GM18858 (cell line): Measurements from ENCODE around the gene CCND1.

Experiments used
- ATAC-seq: cut with Tn5 transposase; IDR thresholded peaks from one replicate; pipeline ENCODE4 v1.9.1; 2021; ENCODE audit not compliant: unreplicated experiment

CCND1 gene

DNA sequence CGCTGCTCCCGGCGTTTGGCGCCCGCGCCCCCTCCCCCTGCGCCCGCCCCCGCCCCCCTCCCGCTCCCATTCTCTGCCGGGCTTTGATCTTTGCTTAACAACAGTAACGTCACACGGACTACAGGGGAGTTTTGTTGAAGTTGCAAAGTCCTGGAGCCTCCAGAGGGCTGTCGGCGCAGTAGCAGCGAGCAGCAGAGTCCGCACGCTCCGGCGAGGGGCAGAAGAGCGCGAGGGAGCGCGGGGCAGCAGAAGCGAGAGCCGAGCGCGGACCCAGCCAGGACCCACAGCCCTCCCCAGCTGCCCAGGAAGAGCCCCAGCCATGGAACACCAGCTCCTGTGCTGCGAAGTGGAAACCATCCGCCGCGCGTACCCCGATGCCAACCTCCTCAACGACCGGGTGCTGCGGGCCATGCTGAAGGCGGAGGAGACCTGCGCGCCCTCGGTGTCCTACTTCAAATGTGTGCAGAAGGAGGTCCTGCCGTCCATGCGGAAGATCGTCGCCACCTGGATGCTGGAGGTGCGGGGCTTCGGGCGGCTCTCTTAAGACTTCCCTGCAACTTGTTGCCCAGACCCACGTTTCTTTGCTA, at the start of gene CCND1:
Gene CCND1, plus strand, starts transcription at position 162 of the 587 bp plus-strand sequence. Its CDS starts 158 bp downstream, at position 320.
- no peak for ATAC-seq

DNA sequence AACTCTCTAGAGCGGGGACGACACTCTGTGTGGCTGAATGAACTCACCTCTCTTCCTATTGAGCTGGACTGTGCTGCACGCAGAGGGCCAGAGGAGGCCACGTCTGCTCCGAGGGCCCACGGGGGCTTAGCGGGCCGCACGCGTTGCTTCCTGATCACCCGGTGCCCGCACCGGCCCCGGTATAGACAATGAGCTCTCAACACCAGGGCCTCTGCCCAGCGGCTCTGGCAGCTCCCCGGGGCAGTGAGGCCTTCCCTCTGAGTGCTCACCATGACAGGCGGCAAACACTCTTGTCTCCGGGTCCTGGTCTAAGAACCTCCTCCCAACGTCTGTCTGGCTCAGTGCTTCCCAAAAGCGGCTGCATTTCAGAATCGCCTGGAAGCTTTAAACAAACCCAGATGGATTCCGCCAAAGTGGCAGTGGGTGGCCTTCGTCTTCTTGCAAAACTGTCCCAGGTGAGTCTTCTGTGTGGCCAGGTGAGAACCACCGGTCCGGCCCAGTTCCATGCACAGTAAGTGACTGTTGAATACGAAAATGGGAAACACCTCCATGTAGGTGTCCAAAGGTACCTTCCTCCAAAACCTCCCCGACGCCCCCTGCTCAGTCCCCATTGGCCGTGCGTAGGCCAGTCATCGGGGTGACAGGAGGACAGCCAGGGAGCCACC, 47.8 kb upstream of the CCND1 start:
- no peak for ATAC-seq

DNA sequence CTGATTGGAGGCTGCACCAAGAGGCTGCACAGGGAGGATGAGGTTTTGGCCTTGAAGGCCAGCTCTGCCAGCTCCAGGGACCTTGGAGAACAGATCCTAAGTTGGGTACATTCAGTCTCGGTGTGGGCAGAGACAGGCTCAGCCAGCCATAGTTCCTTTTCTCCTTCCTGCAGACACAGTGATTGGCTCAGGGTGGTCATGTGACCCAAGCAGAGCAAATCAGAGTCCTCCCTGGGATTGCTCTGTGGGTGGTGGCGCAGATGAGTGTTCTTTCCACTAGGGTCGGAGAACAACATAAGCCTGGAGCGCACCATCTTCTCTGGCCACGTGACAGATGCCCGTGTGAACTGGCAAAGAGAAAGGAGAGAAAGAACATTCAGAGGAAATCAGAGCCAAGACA, 47.1 kb upstream of the CCND1 start:
- ATAC-seq: no peak

DNA sequence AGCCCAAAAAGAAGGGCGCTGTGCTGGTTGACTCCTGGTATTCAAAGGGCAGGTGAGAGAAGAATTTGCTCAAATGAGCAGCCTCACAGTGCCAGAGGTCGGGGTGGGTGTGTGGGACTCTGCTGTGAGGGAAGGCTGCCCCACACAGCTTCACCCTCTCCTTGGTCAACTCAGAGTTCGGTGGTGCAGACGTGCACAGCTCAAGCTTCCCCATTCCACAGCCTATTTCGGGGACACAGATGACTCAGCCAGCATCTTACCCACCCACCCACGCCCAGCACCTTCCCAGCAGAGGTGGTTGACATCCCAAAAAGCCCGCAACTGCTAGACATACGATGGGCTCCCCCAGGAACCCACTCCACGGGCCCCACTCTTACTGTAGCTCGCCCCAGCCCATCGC, 46.5 kb upstream of the CCND1 start:
- no peak for ATAC-seq

DNA sequence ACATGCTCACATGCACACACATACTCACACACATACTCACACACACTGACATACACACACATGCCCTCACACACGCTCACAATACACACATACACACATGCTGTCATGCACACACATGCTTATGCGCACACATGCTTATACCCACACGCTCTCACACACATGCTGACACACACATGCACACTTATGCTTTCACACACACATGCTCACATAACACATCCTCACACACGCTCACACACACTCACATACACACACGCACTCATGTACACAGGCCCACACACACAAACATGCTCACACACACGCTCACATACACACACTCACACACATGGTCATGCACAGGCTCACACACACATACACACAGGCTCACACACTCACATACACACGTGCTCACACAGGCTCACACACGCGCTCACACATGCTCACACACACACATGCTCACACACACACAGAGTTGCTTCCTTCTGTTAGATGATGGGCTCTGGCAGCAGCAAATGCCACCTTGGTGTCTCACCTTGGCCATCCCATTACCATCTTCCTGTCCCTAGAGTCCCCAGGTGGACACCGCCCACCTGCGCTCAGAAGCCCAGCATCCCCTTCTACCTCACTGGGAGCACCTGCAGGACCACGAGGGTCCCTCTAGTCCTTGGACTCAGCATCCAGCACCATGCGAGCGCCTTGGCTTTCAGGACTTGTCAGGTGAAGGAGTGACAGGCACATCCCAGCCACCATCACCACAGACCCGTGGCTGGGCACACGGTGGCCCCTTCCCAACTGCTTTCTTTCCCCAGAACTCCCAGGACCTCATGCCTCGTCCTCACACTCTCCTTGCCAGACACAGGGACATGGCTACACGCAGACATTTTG, 44.9 kb upstream of the CCND1 start:
- no peak for ATAC-seq

DNA sequence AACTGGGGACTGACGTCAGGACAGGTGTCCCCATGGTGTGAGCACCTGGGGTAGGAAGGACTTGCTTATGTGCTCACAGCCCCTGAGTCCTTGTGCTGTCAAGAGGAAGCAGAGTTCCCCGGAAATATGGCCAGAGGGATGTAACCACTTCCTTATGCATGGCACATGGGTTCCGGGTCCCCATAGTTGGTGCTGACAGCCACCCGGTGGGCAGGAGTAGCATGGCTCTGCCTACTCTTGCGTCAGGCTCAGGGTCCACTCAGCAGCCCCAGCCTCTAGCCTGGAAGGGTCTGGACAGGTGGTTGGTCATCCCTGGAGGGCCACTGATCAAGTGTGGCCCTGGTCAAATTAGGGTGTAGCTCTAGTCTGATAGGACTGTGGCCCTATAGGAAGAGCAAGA, 42.8 kb upstream of the CCND1 start:
- ATAC-seq: no peak

DNA sequence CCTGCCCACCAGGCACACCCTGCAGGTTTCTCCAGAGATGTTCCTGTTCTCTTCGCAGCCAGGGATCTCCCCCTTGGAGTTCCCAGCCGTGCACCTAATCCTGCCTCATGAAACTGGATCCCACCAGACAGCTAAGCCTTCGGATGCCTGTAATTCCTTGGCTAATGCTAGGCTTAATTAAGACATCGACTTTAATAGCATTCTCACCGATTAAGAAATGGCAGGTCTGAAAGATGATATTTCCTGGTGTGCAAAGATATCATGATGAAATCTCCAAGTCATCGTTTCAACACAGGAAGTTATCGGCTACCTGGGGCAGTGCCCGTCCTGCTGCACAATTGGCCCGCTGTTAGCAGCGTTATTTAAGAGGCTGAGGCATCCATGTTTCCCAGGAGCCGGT, 41.5 kb upstream of the CCND1 start:
- no peak for ATAC-seq

DNA sequence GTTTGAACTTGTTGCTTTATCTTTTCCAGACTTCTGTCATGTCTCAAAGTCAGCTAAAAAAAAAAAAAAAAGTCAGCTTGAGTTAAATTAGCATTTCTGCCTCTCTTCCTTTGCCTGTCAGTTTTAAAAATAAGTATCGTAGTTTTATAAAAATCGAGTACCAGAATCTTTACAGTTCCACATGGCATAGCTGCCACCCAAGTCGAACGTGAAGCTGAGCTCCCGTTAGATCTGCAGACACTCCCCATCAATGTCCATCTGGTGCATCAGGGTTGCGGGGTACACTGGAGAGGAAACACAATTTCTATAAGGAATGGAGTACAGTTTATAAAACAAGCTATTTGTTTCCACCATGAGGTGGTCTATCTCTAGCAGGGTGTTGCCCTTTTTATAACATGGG, 41.0 kb upstream of the CCND1 start:
- ATAC-seq: no peak

DNA sequence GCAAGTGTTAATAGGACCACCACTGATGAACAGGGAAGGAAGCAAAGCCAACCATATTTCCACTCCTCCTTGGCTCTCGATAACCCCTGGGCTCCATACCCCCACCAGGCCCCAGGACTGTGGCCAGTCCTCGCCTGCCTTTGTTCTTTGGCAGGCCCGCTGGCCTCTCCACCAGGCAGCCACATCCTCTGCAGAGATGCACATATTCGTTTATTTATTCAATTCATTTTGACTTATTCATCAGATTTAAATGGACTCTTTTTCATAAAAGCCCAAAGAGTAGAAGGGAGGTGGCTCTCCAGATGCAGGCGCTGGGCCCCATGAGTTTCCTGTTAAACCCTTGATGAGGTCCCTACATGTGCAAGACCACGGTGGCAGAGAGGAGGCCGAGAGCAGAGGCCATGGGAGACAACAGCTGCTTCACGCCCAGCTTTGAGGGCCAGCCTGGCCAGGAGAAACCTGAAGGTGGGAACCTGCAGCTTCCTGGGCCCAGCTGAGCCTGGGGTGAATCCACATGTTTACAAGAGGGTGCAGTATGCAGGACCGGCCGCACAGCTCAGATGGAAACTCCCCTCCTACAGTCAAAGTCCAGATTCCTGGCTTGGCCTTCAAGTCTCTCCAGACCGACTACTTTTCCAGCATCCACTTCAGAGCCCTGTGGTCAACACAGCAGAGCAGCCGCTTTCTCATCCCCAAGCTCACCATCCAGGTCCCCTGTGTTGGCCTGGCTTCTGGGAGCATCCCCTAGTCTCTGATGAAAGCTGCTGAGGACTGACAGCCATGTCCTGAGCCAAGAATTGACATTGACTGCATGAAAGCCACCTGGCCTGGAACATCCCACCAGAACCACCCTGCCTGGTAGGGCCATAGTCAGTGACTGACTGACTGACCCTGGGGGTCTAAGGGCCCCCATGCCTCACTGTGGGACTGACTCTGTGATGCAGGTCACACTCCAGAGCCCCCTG, 39.7 kb upstream of the CCND1 start:
- ATAC-seq: no peak

DNA sequence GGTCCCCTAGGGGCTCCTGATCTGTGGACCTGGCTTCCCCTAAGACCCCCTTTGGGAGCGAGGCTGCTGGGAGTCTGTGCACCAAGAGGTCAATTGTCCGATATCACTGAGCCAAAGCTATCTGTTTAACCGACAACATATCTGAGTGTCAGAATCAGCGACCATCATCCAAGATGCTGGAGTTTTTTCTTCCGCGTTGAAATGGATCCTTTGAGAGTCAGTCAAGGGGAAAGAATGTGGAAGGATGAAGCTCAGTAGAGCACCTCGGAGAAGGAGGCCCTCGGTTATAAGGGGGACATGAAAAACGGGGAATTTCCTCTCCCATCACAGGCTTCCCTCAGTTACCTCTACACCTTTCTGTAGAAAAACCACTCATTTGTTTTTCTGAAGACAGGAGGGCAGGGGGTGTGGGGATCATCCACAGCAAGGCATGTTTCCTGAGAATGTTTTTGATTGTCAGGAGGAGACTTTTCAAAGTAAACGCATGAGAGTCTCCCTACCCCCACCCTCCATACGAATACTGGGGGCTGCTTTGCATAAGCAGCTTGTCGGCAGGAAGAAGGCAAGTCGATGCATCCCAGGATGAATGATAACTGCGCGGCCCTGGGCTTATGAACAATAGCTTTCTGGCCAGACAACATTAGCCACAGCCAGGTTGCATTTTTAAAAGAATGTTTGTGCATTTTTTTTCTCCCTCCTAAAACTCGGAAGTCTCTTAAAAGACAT, 37.7 kb upstream of the CCND1 start:
- ATAC-seq: no peak

DNA sequence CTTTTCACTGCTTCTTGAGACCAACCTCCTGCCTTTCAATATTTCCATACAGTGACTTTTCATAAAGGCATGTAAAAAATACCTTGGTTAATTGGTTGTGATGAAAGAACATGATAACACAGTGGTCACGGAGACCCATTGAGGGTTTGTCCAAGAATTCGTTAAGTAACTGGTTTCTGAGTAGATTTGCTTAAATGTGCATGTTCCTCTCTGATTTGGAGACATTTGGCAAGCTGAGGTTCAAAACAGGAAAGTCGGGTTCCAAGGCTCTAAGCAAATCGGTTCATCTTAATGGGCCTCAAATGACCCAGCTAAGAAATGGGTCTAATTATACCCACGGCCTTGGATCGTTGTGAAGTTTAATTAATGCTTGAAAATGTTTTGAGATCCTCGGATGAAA, 36.9 kb upstream of the CCND1 start:
- no peak for ATAC-seq

DNA sequence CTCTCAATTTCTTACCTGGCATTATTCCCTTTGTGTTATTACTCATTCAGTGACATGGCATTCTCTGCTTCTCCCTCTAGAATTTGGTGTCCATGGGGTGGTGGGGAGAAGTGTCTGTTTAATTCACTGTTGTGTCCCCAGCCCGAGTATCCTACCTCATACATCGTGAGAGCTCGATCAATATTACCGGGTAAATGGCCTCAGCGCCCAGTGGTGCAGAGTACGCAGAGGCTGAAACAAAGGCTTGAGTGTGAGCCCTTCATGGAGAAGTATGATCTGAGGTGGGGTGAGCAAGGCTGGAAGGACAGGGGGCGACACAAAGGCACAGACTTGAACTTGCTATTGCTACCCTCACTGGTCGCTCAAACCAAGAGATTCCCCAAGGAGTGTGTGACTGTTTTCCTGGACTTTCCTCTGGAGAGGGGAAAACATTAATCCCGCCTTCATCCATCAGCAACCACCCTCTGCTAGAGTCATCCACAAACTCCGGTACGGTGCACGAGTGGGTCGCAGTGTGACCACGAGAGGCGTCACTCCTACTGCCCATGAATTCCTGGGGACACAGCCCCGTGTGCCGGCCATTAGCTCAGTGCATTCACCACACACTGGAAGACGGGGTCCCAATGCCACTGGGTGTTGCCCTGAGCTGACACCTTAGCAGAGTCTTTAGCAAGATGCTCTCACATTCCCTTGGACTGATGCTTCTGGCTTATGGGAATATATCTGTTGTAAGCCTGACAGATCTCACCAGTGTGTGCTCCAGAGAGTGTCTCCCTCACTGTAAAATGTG, 35.0 kb upstream of the CCND1 start:
- ATAC-seq: no peak

DNA sequence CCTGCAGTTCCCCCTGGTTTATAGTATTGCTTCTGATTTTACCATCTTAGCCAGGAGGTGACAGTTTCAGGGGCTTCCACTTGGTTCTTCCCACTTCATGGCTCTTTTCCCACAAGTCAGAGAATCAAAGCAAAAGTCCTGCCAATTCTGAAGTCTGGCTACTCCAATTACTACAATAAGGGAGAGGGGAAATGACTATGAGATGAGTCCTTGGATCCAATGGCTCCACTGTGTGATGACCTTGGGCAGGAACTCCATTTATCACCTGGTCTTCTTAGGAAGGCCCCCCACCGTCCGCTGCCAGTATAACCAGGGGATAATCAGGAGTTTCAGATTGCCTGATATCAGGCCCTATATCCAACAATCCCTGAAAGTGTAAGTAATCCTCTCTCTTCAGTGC, 31.6 kb upstream of the CCND1 start:
- ATAC-seq: no peak

DNA sequence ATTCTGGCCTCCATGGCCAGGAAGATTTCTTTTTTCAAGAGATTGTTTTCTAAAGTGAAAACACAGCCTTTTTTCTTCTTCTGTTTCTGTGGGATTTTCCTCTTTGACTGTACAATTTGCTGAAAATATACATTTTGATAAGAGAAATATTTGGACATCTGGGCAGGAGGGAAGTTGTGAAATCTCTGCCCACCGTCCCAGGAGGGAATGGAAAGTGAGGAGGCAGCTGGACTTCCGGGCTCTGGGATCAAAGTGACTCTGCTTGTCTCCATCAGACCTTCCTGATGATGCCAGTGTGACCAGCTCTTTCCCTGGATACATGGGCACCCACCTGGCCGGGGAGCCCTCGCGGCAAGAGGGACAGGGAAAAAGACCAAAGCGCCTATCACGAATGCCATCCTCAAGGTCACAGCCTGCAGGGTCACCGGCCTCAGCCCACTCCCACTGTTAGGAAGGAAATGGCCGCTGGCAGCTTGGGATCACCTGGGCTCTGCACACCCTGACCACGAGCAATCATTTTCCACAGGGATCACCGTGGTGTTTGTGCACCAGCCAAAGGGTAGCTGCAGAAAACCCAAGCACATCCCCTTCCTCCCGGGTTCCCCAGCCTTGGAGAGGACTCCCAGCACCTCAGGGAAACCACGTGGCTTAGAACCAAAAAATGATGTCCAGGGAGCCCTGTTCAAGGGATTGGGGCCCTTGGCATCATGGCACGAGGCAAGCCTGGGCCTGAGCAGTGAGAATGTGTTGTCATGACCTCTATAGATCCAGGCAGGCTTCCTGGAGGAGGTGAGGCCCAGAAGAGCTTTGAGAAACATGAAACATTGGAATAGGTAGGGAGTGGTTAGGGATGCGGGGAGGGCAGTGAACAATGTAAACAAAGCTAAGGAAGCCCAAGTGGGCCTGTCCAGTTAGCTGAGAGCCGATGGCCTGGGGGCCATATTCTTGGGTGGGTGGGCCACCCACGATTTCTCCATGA, 29.1 kb upstream of the CCND1 start:
- no peak for ATAC-seq

DNA sequence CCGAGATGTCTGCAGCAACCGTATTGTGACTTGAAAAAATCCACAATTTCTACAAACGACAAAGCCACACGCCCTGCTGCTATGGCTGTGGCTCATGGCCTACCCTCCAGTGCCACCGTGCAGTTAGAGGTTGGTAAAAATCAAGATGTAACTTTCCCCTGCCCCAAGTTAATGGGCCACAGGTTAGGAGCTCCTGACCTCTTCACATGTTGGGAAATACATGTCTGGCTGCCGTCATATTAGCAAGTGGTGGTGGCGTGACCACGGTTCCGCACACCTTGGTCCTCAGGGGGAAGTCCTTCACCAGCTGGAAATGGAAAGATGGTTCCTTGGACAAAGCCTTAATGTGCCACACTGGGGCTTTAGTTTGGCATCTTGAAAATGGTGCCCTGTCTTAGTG, 27.4 kb upstream of the CCND1 start:
- no peak for ATAC-seq

DNA sequence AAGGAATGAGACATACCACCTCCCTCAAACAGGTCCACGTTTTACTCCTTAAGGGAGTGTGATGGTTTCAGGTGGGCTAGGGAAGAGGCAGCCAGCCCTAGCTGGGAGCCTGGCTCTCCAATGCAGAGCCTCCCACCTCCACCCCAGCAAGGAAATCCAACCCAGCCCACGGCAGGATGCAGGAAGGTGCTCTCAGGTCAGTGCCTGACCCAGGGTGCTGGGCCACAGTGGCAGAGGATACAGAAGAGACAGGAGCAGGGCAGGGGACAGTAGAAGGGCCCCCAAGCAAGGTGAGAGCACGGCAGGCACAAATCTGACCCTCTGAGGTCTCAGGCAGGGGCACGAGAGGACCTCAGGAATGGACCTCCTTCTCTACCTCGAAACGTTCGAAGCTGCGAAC, 26.9 kb upstream of the CCND1 start:
- no peak for ATAC-seq

DNA sequence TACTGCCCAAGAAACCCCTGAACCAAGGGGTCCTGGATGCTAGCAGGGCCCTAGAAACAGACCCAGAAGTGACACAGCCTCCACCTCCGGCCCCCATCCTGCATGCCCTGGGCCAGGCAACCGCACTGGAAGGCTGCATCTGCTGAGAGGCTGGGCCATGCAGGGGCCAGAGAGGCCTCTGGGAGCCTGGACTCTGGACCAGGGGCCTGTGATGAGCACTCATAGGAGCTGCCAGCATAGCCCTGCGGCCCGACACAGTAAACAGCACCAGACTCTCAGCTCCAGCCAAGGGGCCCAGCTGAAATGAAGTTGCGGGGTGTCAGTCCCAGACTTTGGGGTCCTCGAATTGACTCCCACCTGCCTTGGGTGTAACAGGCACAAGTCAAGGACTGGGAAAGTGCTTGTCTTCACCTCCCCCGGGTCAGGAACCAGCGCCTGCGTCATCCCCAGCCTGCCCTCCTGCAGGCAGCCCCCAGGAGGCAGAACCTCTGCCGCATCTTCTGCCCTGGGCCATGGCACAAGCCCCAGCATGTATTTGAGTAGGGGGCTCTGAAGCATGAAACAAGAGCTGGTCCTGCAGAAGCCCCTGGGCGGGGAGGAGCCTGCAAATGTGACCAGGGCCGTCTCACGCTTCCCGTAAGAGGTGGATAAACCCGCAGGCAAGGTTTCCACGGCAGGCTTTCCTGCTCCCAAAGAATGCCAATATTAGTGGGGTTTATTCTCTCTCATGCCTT, 25.2 kb upstream of the CCND1 start:
- ATAC-seq: no peak

DNA sequence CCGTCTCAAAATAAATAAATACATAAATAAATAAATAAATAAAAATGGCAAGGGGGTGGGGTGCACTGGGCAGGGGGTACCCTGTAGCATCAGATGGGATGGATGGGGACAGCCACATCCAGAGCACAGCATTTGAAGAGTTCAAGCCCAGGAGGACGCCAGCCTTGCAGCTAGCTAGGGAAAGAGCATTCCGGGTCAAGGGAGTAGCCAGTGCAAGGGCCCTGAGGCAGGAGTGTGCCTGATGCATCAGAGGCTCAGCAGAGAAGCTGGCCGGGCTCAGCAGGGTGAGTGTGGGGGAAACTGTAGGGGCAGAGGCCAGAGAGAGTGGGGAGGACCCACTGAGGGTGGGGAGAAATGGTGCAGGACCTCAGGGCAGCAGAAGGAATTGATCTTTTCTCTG, 23.7 kb upstream of the CCND1 start:
- no peak for ATAC-seq
